Activated B cell treated with CpG ODN at 0.5 μM for 24 hours (primary cell): Measurements from ENCODE around the gene CSKMT. TPM values are rescaled to one million over a fixed set of nuclear protein-coding genes. Genes with fewer than 3 reads are reported as not detected.

Source experiments
- ATAC-seq: fragments of 200-7000 bp; cut with Tn5 transposase; one replicate; pipeline ENCODE4 v1.10.0; 2021; ENCODE audit warnings: low read depth, mild to moderate bottlenecking, moderate library complexity
- CTCF ChIA-PET: fragments of 350-600 bp; sonication (Branson Sonifier 250); formaldehyde crosslinking; loops from one replicate; lab custom pipeline; 2021; ENCODE audit warnings: antibody characterized with exemption; lab: Charles Lee
- POLR2A ChIA-PET: fragments of 350-600 bp; sonication (Branson Sonifier 250); formaldehyde crosslinking; loops from one replicate; lab custom pipeline; 2021; ENCODE audit warnings: antibody characterized with exemption; lab: Charles Lee
- DNase-seq: peaks from one replicate; pipeline ENCODE4 v3.0.0; 2022
- H3K27ac Mint-ChIP-seq: one replicate; pipeline ENCODE4 v1.8.0; 2020; ENCODE audit warnings: mixed read lengths
- H3K27me3 Mint-ChIP-seq: one replicate; pipeline ENCODE4 v1.8.0; 2021; ENCODE audit warnings: mixed read lengths
- H3K36me3 Mint-ChIP-seq: one replicate; pipeline ENCODE4 v1.8.0; 2021; ENCODE audit warnings: low read depth, mixed read lengths
- H3K4me1 Mint-ChIP-seq: one replicate; pipeline ENCODE4 v1.8.0; 2021; ENCODE audit warnings: mixed read lengths
- H3K4me3 Mint-ChIP-seq: one replicate; pipeline ENCODE4 v1.8.0; 2020; ENCODE audit warnings: mild to moderate bottlenecking, mixed read lengths
- H3K9me3 Mint-ChIP-seq: one replicate; pipeline ENCODE4 v1.8.0; 2020; ENCODE audit warnings: mixed read lengths
- CTCF ChIP-seq: fragments of 200-600 bp; IDR thresholded peaks from one replicate; pipeline ENCODE4 v1.8.0; 2022; ENCODE audit warnings: antibody characterized with exemption, mild to moderate bottlenecking
- intact Hi-C: fragments of 100-400 bp; cut with micrococcal nuclease; formaldehyde crosslinking; loops from one replicate; pipeline ENCODE4 v1.15.1; 2024
- total RNA-seq: library from RNA; stranded (reverse); gene quantifications from 2 replicates; pipeline ENCODE4 v1.2.3, GENCODE V29; 2022

Gene CSKMT
- total RNA-seq, 1 donor from 2014 or later = 52.1 TPM

- DNase-seq (no peak), ATAC-seq (no peak)
- no peak for TF ChIP-seq CTCF
- intact Hi-C loops = loop anchor here (1.0 to 2.0 kb wide), 7 partner anchors 13 to 74 kb away; partner anchors contain the start of genes C11orf98, CSKMT, EML3 and HNRNPUL2
- Mint-ChIP-seq H3K4me3 (peak overlapping the region; percentile 90), H3K9me3 (no peaks in the 10 kb centered on the region), H3K4me1 (peaks cover 28% of the 10 kb centered on the region), H3K27ac (peak overlapping the region; percentile 90), H3K27me3 (no peaks in the 10 kb centered on the region), H3K36me3 (peaks cover 25% of the 10 kb centered on the region)
- POLR2A ChIA-PET = interaction anchor here (0.6 to 8.6 kb wide), 36 partner anchors 8 to 229 kb away, joined by 3 to 400 read pairs (median 7); partner anchors contain the start of genes B3GAT3, BSCL2, C11orf98 and CSKMT
- CTCF ChIA-PET = interaction anchor here (0.6 to 1.4 kb wide), 3 partner anchors 12 to 116 kb away, joined by 3 to 7 read pairs (median 4); partner anchors contain the start of genes C11orf98, CSKMT and TUT1
These were observed 12.7 kb upstream of the CSKMT start for GRCh38 chr11:62652161-62653006.

GRCh38 chr11:62654297-62654696 lies 10.8 kb upstream of the CSKMT start:
- ChIA-PET POLR2A (interaction anchor here (0.7 to 8.6 kb wide), 13 partner anchors 9 to 202 kb away, joined by 3 to 400 read pairs (median 8); partner anchors contain the start of genes B3GAT3, C11orf98, CSKMT and EML3), CTCF (interaction anchor here (0.9 kb wide), 1 partner anchor 10 kb away, joined by 3 read pairs; the partner anchor contains the start of gene C11orf98)
- peaks cover 28% of the 10 kb centered on the region for H3K4me1 Mint-ChIP-seq
- peaks cover 13% of the 10 kb centered on the region for H3K36me3 Mint-ChIP-seq
- peak overlapping the region; percentile 72 for H3K27ac Mint-ChIP-seq
- ATAC-seq = no peak
- no peaks in the 10 kb centered on the region for H3K9me3 Mint-ChIP-seq
- no peak for TF ChIP-seq CTCF
- H3K4me3 Mint-ChIP-seq = peak overlapping the region; percentile 67
- no peak for DNase-seq
- H3K27me3 Mint-ChIP-seq = no peaks in the 10 kb centered on the region
- intact Hi-C loops = no loop called here

- intact Hi-C loops = no loop called here
- ChIA-PET POLR2A (interaction anchor here (0.6 to 8.6 kb wide), 6 partner anchors 11 to 130 kb away, joined by 3 to 400 read pairs (median 4); partner anchors contain the start of genes C11orf98, CSKMT, GANAB and LBHD1), CTCF (interaction anchor here (0.6 kb wide), 1 partner anchor 13 kb away, joined by 3 read pairs; no protein-coding TSS in a partner anchor)
- no peaks in the 10 kb centered on the region for H3K27me3 Mint-ChIP-seq
- H3K4me1 Mint-ChIP-seq = peaks cover 17% of the 10 kb centered on the region
- H3K27ac Mint-ChIP-seq = no peak overlapping the region
- no peaks in the 10 kb centered on the region for H3K9me3 Mint-ChIP-seq
- no peak for TF ChIP-seq CTCF
- DNase-seq = no peak
- no peak for ATAC-seq
- peaks cover 13% of the 10 kb centered on the region for H3K36me3 Mint-ChIP-seq
- H3K4me3 Mint-ChIP-seq = no peak overlapping the region
These were observed 8.2 kb upstream of the CSKMT start for GRCh38 chr11:62656796-62657429.

- no peaks in the 10 kb centered on the region for H3K9me3 Mint-ChIP-seq
- no peaks in the 10 kb centered on the region for H3K27me3 Mint-ChIP-seq
- ChIA-PET CTCF (interaction anchor here (0.8 to 2.1 kb wide), 11 partner anchors 10 to 240 kb away, joined by 3 to 12 read pairs (median 4); partner anchors contain the start of genes INTS5, SLC3A2 and TUT1), POLR2A (interaction anchor here (0.6 to 12.8 kb wide), 55 partner anchors 11 to 1653 kb away, joined by 3 to 400 read pairs (median 7); partner anchors contain the start of genes B3GAT3, BSCL2, COX8A and EEF1G)
- H3K36me3 Mint-ChIP-seq = peaks cover 48% of the 10 kb centered on the region
- H3K4me3 Mint-ChIP-seq = peak overlapping the region; percentile 97
- intact Hi-C loops = loop anchor here (1.0 to 2.0 kb wide), 9 partner anchors 11 to 217 kb away; partner anchors contain the start of genes EML3, GANAB, INTS5 and TMEM179B
- peak; percentile 43 for ATAC-seq
- H3K27ac Mint-ChIP-seq = peak overlapping the region; percentile 88
- peaks cover 40% of the 10 kb centered on the region for H3K4me1 Mint-ChIP-seq
- no peak for DNase-seq
- TF ChIP-seq CTCF = no peak
These were observed 572 bp upstream of the CSKMT start for GRCh38 chr11:62664405-62665074.
